Brain microvascular endothelial cell (primary cell): ENCODE measurements around the gene PFN4.

Source experiments
- DNase-seq: peaks from one replicate; pipeline ENCODE4 v3.0.0-alpha.2; 2020
- H3K27ac ChIP-seq: fragments of 250-450 bp; sonication (Bioruptor Pico); 2 replicates; pipeline ENCODE4 v1.5.1; 2020; ENCODE audit warnings: mild to moderate bottlenecking, moderate library complexity
- H3K27me3 ChIP-seq: fragments of 250-450 bp; sonication (Bioruptor Pico); replicated peaks from 2 replicates; pipeline ENCODE4 v1.5.1; 2020; ENCODE audit warnings: mild to moderate bottlenecking
- H3K36me3 ChIP-seq: fragments of 250-450 bp; sonication (Bioruptor Pico); replicated peaks from 2 replicates; pipeline ENCODE4 v1.5.1; 2020; ENCODE audit warnings: mild to moderate bottlenecking
- H3K4me3 ChIP-seq: 2 replicates; pipeline ENCODE4 v1.5.1; 2011; ENCODE audit warnings: low read depth, mild to moderate bottlenecking, control low read depth, low read length, moderate library complexity
- in situ Hi-C: cut with HindIII; loops from 2 replicates; pipeline ENCODE4 v1.10.0; 2017; ENCODE audit warnings: low sequenced_read_pairs, low pct_ligation_motif_present
- TF ChIP-seq, protein P1 (sequence below): IDR thresholded peaks from 2 replicates; pipeline ENCODE4 v1.5.1; 2011; ENCODE audit warnings: low read depth, mild to moderate bottlenecking, moderate library complexity, low read length, control low read depth, inconsistent platforms; ENCODE audit errors: missing control alignments

Gene PFN4

DNA sequence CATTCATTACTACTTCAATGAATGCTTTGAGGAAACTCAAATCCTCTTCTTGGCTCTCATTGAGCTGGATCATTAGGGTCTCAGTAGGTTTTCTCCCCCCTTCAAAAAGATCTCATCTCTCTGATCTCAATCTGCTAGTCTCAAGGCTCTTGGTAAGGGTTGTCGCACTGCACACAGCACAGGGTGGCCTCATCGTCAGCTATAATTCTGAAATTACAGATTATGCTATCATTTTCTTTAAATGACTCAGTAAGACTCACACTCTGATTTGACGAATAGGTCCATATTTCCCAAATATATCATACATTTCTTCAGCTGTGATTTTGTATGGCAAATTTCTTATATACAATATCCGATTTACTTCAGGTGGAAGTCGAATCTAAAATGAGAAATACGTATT, 49.3 kb downstream of the PFN4 start:
- no peak overlapping the region for H3K4me3 ChIP-seq
- DNase-seq, result no peak
- H3K27ac ChIP-seq, result no peak overlapping the region
- in situ Hi-C loops, result loop anchor here (25.0 kb wide), 1 partner anchor 237 kb away; no protein-coding TSS in a partner anchor
- H3K36me3 ChIP-seq, result peaks cover 14% of the 10 kb centered on the region
- TF ChIP-seq, protein P1, sequence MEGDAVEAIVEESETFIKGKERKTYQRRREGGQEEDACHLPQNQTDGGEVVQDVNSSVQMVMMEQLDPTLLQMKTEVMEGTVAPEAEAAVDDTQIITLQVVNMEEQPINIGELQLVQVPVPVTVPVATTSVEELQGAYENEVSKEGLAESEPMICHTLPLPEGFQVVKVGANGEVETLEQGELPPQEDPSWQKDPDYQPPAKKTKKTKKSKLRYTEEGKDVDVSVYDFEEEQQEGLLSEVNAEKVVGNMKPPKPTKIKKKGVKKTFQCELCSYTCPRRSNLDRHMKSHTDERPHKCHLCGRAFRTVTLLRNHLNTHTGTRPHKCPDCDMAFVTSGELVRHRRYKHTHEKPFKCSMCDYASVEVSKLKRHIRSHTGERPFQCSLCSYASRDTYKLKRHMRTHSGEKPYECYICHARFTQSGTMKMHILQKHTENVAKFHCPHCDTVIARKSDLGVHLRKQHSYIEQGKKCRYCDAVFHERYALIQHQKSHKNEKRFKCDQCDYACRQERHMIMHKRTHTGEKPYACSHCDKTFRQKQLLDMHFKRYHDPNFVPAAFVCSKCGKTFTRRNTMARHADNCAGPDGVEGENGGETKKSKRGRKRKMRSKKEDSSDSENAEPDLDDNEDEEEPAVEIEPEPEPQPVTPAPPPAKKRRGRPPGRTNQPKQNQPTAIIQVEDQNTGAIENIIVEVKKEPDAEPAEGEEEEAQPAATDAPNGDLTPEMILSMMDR, result no peak
- H3K27me3 ChIP-seq, result no peaks in the 10 kb centered on the region

DNA sequence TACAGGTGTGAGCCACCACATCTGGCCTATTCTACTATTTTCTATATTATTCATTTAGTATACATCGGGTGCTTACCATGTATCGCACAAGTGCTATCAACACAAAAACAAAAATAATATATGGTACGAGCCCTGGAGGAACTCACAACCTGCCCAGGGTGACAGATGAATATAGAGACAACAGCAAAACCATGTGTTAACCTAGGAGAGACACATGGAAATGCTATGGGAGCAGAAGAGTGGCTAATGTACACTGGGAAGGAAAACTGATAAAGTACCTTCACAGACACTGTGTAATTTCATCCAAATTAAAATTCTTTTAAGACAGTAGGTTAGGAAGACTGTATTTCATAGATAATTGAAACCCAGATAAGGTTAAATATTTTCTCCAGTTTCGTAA, 50.9 kb downstream of the PFN4 start:
- in situ Hi-C loops, result loop anchor here (25.0 kb wide), 1 partner anchor 235 kb away; no protein-coding TSS in a partner anchor
- peaks cover 23% of the 10 kb centered on the region for H3K36me3 ChIP-seq
- DNase-seq, result no peak
- no peaks in the 10 kb centered on the region for H3K27me3 ChIP-seq
- no peak overlapping the region for H3K27ac ChIP-seq
- no peak overlapping the region for H3K4me3 ChIP-seq
- TF ChIP-seq, protein P1, result no peak

DNA sequence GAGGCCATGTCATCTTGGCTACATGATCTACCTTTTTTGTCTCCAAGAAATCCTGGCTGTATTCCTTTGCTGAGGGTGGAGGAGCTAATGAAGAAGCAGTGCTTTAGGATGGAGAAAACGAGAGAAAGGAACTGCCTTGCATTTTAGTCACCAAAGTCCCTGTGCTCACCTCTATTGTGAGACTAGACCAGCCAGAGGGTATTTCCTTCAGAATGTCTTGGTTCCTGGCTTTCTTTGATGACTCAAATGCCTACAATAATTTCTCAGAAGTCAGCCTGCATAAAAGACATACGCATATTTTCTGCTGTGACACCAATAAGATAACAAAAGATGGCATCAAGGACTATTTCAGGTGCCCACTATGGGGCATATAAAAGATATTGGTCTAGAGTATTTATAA, 57.8 kb downstream of the PFN4 start:
- DNase-seq, result no peak
- Histone ChIP-seq H3K27me3 (no peaks in the 10 kb centered on the region), H3K27ac (no peak overlapping the region), H3K4me3 (no peak overlapping the region), H3K36me3 (peaks cover 30% of the 10 kb centered on the region)
- TF ChIP-seq, protein P1, result no peak
- in situ Hi-C loops, result loop anchor here (25.0 kb wide), 1 partner anchor 228 kb away; no protein-coding TSS in a partner anchor
